GM23248 (cell line): Measurements from ENCODE around the gene LSM2.

ENCODE experiments used
- EZH2 ChIP-seq: fragments of 200-600 bp; sonication (generic); IDR thresholded peaks from 2 replicates; pipeline ENCODE4 v1.6.1; 2018; ENCODE audit warnings: antibody characterized with exemption, mild to moderate bottlenecking; ENCODE audit not compliant: insufficient read depth, poor library complexity, severe bottlenecking
- EZH2phosphoT487 ChIP-seq: fragments of 200-600 bp; sonication (generic); IDR thresholded peaks from 2 replicates; pipeline ENCODE4 v1.6.1; 2018; ENCODE audit warnings: antibody characterized with exemption, moderate library complexity, mild to moderate bottlenecking, low read depth; ENCODE audit not compliant: insufficient read depth

- TF ChIP-seq EZH2 = no peak
- no peak for TF ChIP-seq EZH2phosphoT487
These were observed 48.5 kb downstream of the LSM2 start for GRCh38 chr6:31758281-31758680.
